GM11168 (cell line): ENCODE results near the gene SCD.

Experiments
- in situ Hi-C: fragments of 300-500 bp; cut with MboI; formaldehyde crosslinking; loops from one replicate; pipeline ENCODE4 v1.12.0; 2022; ENCODE audit warnings: low sequenced_read_pairs; ENCODE audit not compliant: unreplicated experiment

SCD gene

GRCh38 chr10:100338434-100339036 is 8.5 kb upstream of the SCD start:
- in situ Hi-C loops: loop anchor here (25.0 kb wide), 1 partner anchor 174 kb away; the partner anchor contains the start of gene SEC31B

GRCh38 chr10:100339236-100339635 is 7.8 kb upstream of the SCD start:
- in situ Hi-C loops: loop anchor here (25.0 kb wide), 1 partner anchor 173 kb away; the partner anchor contains the start of gene SEC31B

GRCh38 chr10:100340948-100341847 is 5.8 kb upstream of the SCD start:
- in situ Hi-C loops: loop anchor here (5.0 to 25.0 kb wide), 2 partner anchors 91 to 171 kb away; partner anchors contain the start of gene SEC31B

GRCh38 chr10:100341953-100342626 is 4.9 kb upstream of the SCD start:
- in situ Hi-C loops: loop anchor here (5.0 to 25.0 kb wide), 2 partner anchors 90 to 170 kb away; partner anchors contain the start of gene SEC31B

- in situ Hi-C loops: loop anchor here (5.0 to 25.0 kb wide), 2 partner anchors 90 to 170 kb away; partner anchors contain the start of gene SEC31B
Observed at GRCh38 chr10:100342627-100342972, 4.4 kb upstream of the SCD start.

- in situ Hi-C loops: loop anchor here (5.0 to 25.0 kb wide), 2 partner anchors 88 to 168 kb away; partner anchors contain the start of gene SEC31B
Observed at GRCh38 chr10:100344241-100344788, 2.7 kb upstream of the SCD start.

- in situ Hi-C loops: loop anchor here (25.0 kb wide), 1 partner anchor 167 kb away; the partner anchor contains the start of gene SEC31B
Observed at GRCh38 chr10:100345570-100346330, 1.3 kb upstream of the SCD start.

- in situ Hi-C loops: loop anchor here (25.0 kb wide), 1 partner anchor 166 kb away; the partner anchor contains the start of gene SEC31B
Observed at GRCh38 chr10:100346351-100346764, 675 bp upstream of the SCD start.

GRCh38 chr10:100347568-100348195 is 649 bp downstream of the SCD start:
- in situ Hi-C loops: loop anchor here (25.0 kb wide), 1 partner anchor 165 kb away; the partner anchor contains the start of gene SEC31B

- in situ Hi-C loops: loop anchor here (25.0 kb wide), 1 partner anchor 164 kb away; the partner anchor contains the start of gene SEC31B
Observed at GRCh38 chr10:100348389-100348927, 1.4 kb downstream of the SCD start.

GRCh38 chr10:100349087-100349486 is 2.1 kb downstream of the SCD start:
- in situ Hi-C loops: loop anchor here (25.0 kb wide), 1 partner anchor 163 kb away; the partner anchor contains the start of gene SEC31B

- in situ Hi-C loops: loop anchor here (25.0 kb wide), 1 partner anchor 163 kb away; the partner anchor contains the start of gene SEC31B
Observed at GRCh38 chr10:100349672-100350071, 2.6 kb downstream of the SCD start.

- in situ Hi-C loops: no loop called here
Observed at GRCh38 chr10:100350914-100351485, 4.0 kb downstream of the SCD start.

GRCh38 chr10:100353770-100354485 is 6.9 kb downstream of the SCD start:
- in situ Hi-C loops: no loop called here

- in situ Hi-C loops: no loop called here
Observed at GRCh38 chr10:100355086-100355485, 8.1 kb downstream of the SCD start.

- in situ Hi-C loops: no loop called here
Observed at GRCh38 chr10:100356067-100357017, 9.3 kb downstream of the SCD start.
